ENCODE data around the gene CBLN1.

DNA sequence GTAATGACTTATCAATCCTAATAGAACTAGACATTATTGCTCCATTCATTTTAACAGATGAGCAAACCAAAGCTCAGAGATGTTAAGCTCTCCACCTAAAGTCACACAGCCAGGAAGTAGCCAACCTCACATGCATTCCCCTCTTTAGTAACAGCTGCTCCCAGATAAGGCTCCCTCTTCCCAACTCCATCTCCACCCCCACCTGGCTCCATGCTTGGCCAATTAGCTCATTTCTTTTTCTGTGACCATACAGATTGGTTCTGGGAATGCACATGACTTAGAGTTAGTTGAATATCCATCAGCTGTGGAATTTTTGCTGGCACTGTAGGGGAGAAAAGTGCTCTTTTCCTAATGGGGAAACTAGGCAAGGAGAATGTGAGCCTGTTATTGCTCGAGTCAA, 13.0 kb downstream of the CBLN1 start:
- TF ChIP-seq TARDBP (IDR thresholded peaks at IDR 0.05) (no peak), FOXM1 (IDR thresholded peaks at IDR 0.05; ENCODE audit: borderline replicate concordance) (no peak), FOXK2 (IDR thresholded peaks at IDR 0.05) (no peak), BHLHE40 (IDR thresholded peaks at IDR 0.05; ENCODE audit: borderline replicate concordance) (no peak), SP1 (IDR thresholded peaks at IDR 0.05) (no peak), ELF4 (IDR thresholded peaks at IDR 0.05) (no peak), LEF1 (IDR thresholded peaks at IDR 0.05; ENCODE audit: borderline replicate concordance) (no peak)
- TF ChIP-seq, protein P1, sequence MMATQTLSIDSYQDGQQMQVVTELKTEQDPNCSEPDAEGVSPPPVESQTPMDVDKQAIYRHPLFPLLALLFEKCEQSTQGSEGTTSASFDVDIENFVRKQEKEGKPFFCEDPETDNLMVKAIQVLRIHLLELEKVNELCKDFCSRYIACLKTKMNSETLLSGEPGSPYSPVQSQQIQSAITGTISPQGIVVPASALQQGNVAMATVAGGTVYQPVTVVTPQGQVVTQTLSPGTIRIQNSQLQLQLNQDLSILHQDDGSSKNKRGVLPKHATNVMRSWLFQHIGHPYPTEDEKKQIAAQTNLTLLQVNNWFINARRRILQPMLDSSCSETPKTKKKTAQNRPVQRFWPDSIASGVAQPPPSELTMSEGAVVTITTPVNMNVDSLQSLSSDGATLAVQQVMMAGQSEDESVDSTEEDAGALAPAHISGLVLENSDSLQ (IDR thresholded peaks at IDR 0.05): no peak

Measured in HEK293T (cell line).